ENCODE measurements around the gene NUP85.

GRCh38 chr17:75277664-75278071, 72.2 kb downstream of the NUP85 start:
- TF ChIP-seq POLR2AphosphoS5 (IDR thresholded peaks at IDR 0.05; ENCODE audit: low read depth, low read length) (no peak), POLR2A (IDR thresholded peaks at IDR 0.05; ENCODE audit: low read depth, low read length) (no peak)

Measured in GM12892 (cell line).